Subcutaneous adipose tissue (tissue), 4 donors: ENCODE data around the gene ZMAT3. TPM values are rescaled to one million over a fixed set of nuclear protein-coding genes. Genes with fewer than 3 reads are reported as not detected.

ENCODE experiments used
- CTCF ChIP-seq: fragments of 450-650 bp; IDR thresholded peaks from one replicate; pipeline ENCODE4 v1.5.1; 2016; ENCODE audit warnings: low read depth, mild to moderate bottlenecking, control low read depth, antibody characterized with exemption, moderate library complexity
- total RNA-seq, 4 donors: library from RNA; depleted of rRNA; stranded (reverse); fragments of >200 nt; gene quantifications; one replicate each; pipeline ENCODE4 v1.1.0, GENCODE V29; 2016

ZMAT3 gene
- total RNA-seq = 10 to 100 TPM in 2 of 4 donors, 1 to 10 TPM in 2; 7.3 to 16.5 (median 10.7) TPM

DNA sequence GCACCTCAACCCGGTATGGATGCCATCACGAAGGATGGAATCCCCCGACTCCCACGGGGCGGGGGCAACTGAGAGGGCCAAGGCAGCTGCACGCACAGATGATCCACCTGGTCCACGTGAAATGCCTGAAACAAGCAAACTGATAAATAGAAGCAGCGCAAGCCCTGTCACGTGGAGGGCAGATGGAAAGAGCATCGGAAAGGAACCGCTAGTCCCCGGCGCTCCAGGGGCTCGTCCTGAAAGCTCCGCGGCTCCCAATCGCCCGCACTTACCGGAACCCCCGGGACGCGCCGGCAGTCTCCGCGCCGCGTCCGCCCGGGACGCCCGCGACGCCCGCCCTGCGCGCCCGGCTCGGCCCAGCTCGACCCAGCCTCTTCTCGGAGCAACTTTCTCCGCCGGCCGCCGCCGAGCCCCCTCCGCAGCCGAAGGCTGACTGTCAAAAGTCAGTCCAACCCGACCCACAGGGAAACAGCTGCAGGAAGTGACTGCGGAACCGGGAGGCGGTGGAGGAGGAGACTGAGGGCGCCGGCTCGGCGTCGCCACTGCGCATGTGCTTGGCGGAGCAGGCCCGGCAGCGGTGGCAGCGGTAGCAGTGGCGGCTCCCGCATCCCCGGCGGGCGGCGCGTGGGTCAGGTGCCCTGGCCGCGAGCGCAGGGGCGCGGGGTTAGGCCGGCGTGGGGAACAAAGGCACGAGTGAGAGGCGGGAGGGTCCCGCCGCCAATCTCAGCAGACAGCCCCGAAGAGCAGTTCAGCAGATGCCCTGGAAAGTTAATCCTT lies at the start of gene ZMAT3:
ZMAT3 (minus strand) TSS at position 487 of the 777 bp plus-strand sequence. CDS start 4,057 bp downstream, outside the sequence.
- TF ChIP-seq CTCF = no peak

GRCh38 chr3:179116816-179117215 lies 45.2 kb upstream of the ZMAT3 start:
- TF ChIP-seq CTCF = no peak

- TF ChIP-seq CTCF = no peak
These were observed 42.3 kb upstream of the ZMAT3 start for GRCh38 chr3:179113903-179114302.

- TF ChIP-seq CTCF = no peak
These were observed 36.5 kb upstream of the ZMAT3 start for GRCh38 chr3:179108086-179108485.

GRCh38 chr3:179107617-179108016 lies 36.0 kb upstream of the ZMAT3 start:
- no peak for TF ChIP-seq CTCF

- TF ChIP-seq CTCF = no peak
These were observed 34.3 kb upstream of the ZMAT3 start for GRCh38 chr3:179105881-179106280.

DNA sequence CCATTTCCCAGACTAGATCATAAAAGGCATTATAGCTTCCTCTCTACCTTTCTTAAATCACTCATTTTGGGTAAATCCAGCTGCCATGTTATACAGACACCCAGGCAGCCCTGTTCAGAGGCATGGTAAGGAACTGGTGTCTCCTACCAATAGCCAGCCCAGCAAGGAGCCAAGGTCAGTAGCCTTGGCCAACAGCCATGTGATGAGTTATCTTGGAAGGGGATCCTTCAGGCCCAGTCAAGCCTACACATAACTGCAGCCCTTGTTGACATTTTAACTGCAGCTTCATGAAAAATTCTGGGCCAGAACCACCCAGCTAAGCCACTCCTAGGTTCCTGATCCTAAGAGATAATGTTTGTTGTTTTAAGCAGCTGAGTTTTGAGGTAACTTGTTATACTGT lies 29.0 kb upstream of the ZMAT3 start:
- no peak for TF ChIP-seq CTCF
